ENCODE measurements around the gene IFRD1.

Gene IFRD1

DNA sequence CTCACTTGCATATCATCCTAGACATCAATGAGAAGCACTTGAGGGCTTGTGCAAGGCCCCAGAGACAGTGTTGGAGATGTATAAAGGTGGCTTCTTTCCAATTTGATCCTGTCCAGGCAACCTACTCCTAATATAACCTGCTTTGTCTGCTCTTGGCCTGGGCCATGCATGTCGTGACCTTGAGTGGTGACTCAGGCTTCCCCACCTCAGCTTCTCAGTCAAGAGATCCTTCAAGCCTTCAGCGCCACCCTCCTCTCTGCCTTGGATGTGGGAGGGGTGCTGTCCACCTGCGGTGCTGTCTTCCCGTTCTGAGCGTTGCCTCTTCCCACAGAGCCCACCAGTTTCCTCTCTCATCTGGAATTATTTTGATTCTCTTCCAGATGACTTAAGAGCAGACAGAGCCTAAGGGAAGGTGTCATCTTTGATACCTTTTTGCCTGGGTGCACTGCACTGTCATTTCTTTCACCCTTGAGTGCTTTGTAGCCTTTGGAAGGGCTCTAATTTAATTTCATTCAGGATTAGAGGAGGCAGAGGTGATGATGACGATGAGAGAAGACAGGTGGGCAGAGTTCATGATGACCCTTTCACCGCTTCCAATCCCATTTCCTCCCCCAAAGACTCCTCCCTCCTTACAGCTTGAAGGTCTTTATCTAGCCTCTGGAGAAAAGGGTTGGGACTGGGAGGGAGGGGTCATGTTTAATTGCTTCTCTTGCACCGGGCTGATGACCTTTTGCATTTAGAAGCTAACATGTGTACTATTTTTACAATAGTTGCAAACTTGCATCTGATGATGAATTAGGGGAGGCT lies 37.4 kb downstream of the IFRD1 start:
- no peak for DNase-seq (ENCODE audit: low read depth in 3 of 3)

DNA sequence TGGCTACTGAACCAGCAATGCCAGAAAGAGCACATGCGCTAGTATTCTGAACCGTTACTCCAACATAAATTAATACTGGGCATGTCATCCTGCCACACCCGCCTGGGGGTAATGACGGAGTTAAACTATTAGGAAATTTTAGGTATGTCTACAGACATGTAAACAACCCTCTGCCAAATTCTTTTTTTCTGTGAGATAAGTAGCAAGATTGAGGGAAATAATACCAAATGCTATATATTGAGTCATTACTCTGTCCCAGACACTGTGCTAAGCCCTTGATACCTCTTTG lies 37.9 kb downstream of the IFRD1 start:
- no peak for DNase-seq (ENCODE audit: low read depth in 3 of 3)

DNA sequence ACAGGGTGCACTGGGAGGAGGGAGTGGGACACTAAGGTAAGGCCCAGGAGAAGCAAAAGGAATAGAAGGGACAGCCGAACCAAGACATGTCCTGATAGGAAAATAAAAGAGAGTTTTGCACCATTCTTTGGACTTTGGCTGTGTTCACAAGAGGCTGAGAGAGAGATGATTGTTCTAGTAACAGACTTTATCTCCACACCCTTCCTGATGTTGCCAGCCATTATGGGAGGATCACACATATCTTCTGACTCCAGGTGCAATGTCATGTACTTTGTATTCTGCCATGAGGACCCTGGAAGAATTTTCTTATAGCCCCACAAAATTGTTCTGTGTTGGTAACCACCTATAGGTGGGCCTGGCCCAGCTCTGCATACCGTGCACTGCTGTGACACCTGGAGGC lies 41.9 kb downstream of the IFRD1 start:
- no peak for DNase-seq (ENCODE audit: low read depth in 3 of 3)

DNA sequence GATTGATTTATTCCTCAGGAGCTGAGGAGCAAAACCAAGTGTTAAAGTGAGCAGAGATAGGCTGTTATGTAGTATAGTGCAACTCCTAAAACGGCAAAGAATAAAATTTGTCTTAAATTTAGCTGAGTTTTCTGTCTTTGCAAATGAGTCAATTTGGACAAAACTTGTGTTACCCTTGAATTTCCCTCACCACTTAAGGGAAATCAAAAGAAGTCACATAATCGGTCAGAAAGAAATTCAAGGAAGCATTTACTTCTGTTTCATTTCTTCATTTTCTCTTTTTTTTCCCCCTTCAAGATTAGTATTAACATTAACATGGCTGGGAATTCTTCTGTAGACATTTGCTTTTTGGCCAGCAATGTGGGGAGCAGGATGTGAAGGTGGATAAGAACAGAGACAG lies 44.4 kb downstream of the IFRD1 start:
- DNase-seq (ENCODE audit: low read depth in 3 of 3) = no peak

DNA sequence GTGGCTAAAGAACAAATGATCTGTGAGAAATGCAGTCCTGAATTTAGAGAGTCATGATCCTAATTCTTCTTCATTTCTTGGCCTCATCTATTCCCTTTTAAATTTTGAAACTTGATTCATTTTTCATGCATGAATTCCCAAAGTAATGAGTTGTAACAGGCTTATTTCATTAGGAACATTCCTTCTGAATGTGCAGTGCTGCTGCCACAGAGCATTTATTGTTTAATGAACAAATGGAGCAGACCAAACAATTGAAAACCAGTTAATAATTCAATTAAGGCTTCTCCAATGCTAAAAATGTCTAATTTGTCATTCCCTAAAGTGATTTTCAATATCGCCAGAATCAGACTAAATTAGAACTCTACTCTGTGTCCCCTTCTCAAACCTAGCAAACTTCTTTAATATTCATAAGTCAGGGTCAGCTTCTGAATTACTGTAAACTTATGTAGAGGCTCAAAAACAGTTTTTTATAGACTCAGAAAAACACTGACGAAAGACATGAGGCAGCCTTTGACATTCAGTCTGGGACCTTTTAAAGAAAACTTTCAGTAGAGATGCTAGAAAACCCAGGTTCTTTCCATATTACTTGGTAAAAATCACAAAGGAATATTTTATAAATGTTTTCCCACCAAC lies 45.0 kb downstream of the IFRD1 start:
- DNase-seq (ENCODE audit: low read depth in 3 of 3) = no peak

DNA sequence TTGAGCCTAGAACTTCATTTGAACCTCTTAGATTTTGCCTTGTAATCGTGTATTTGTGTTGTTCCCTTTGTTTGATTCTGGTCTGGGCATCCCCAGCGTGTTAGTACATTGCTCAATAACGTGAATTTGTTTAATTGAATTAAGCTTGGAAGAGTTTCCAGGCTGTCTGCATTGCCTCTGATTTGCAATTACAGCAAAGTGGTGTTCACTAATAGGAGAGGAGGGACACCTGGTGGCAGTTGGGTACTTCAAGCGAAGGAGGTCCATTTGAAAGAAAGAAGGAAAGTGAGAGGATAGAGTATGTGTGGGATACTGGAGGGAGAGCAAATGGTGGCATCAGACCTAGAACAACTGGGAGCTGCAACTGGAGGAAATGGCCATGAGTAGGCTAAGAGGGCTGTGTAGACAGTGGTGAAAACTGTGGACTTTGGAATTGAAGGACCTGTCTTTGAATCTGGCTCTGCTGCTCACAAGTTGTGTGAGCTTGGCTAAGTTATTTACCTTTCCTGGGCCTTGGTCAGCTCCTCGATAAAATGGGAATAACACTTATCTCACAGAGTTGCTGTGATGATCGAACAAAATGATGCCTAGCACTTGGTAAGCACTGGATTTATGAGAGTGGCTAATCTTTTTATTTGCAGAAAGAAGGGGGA lies 45.7 kb downstream of the IFRD1 start:
- peak in 1 of 3 experiments; percentile 8 for DNase-seq (ENCODE audit: low read depth in 3 of 3)

DNA sequence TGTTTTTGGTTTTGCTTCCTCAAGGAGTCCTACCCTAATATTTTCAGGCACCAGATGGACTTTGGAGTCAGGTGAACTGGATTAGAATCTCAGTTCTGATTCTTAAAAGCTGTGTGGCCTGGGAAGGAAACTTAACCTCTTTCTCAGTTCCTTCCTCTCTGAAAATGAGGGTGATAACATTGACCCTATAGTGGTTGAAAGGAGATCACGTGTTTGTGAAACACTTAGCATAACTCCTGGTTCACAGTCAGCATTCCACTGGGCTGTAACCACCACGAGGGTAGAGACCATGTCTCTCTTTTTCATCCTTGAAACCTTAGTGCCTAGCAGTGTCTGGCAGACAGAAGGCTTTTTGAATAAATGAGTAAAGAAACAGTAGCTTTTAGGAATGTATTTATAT lies 47.2 kb downstream of the IFRD1 start:
- no peak for DNase-seq (ENCODE audit: low read depth in 3 of 3)

DNA sequence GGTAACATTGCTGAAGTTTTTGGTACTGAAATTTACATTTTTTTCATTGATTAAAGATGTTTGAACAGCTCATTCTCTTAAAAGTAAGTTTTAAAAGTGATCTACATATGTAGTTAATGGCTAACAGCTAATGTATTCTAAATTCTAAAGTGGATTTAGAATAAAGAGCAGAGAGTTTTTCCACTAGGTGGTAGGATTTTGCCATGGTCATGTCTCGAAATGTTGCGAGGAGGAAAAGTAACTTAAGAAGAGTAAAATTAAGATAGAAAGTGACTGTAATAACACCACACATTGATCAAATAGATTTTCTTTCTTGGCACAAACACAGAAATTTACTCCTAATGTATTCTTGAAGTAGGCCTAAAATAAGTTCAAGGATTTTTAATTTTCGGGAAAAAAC lies 50.4 kb downstream of the IFRD1 start:
- no peak for DNase-seq (ENCODE audit: low read depth in 3 of 3)

DNA sequence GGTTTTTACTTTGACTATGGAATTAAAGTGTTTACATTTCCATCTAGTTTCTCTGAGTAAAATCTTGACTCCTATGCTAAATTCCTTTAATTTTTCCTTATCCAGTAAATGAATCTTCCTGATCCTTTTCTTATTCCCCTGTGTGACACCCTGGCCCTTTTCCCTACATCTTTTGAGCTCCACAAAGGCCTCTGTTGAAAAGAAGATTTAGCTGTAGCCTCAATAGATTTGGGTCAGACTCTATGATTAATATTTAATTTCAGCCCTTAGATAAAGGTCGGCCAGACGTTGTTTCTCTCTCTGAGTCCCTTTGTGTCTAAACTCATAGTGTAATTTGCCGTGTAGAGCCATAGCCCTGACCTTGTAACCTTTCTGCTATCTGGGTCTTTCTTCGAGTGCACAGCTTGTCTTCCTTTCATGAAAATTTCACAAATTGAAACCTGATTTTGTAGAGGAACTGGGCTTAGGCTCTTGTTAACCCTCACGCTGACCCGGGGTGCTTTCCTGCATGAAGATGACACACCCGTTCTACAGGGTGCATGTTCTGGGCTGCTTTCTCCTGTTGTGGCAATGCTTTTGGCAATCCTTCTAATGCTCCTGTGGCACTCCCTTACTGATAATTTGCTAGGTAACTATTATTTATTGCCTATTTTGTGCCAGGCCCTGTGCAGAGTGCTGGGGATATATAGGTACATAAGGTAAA lies 51.7 kb downstream of the IFRD1 start:
- DNase-seq (ENCODE audit: low read depth in 3 of 3) = no peak

DNA sequence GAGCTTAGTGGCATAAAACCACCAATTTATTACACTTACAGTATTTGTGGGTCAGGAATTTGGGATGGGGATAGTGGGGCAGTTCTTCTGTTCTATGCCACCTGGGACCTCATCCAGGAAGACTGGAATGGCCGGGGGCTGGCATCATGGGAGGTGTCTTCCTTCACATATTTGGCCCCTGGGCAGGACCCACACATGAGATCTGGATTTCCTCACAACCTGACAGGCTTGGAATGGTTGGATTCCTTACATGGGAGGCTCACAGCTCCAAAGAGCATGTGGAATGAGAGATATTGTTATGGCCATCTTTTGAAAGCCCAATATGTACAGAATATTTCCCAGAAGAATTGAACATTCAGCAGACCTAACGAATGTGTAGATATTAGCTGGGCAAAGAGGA lies 52.4 kb downstream of the IFRD1 start:
- DNase-seq (ENCODE audit: low read depth in 3 of 3) = no peak

DNA sequence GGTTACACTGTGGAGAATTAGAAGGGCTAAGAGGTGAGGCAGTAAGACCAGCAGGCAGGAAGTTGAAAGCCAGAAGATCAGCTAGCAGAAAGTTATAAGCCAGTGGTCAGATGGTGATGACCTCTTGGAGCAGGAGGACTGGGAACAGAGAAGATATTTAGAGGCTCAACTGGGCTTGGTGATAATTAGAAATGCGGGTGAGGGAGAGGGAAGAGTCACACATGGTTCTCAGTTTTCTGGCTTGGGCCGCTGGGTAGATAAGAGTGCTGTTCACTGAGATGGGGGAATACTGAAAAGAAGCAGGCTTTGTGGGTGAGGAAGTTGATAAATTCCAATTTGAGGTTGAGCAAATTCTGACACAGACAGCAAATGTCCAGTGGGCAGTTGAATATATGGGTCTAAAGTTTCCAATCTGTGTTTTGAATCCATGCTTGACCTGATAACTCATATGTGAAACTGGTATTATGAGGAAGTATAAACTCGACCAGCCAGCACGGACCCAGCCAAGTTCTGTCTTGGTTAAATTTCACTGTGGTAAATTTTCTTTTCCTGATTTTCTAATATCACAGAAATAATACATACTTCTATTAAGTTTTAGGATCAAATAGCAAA lies 53.2 kb downstream of the IFRD1 start:
- DNase-seq (ENCODE audit: low read depth in 3 of 3) = no peak

DNA sequence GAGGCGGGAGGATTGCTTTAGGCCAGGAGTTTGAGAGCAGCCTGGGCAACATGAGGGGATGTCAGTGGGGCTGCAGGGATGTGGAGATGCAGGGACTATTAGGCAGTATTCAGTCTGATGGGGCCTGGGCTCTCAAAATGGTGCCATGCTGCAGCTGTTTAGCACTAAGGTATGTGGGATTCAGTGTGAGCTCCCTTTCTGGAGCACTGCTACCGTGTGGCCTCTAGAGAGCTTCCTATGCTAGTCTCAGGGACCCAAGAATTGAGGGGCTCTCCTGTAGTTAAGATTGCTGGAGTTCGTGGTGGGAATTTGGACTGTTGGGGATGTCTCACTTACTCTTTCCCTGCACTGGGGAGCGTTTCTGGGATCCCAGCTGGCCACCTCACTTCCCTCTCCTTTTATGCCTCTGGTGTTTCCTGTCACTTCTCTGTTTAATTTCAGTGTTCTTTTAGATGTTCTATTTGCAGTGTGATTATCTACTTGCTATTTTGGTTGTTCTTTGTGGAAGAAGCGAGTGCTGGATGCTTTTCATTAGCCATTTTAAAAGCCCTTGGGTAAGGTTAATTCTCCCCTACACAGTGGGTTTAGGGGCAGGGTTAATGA lies 53.9 kb downstream of the IFRD1 start:
- DNase-seq (ENCODE audit: low read depth in 3 of 3) = no peak

DNA sequence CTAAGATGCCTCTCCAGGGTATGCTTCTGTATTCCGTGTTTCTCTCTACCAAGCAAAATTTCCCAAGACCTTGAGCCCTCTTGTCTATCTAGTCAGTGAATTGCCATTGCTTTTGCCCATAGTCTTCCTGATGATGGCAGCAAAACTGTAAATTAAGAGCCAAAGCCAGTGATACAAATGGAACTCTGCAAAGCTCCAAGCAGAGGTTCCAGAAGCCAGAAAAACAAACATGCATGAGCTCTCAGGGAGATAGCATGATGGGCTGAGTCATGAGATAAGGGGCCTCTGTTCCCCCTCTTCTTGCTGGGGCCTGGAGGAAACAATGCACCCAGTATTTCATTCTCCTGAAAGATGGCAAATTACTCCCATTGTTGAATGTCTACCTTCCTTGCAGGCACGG lies 55.2 kb downstream of the IFRD1 start:
- DNase-seq (ENCODE audit: low read depth in 3 of 3) = no peak

DNA sequence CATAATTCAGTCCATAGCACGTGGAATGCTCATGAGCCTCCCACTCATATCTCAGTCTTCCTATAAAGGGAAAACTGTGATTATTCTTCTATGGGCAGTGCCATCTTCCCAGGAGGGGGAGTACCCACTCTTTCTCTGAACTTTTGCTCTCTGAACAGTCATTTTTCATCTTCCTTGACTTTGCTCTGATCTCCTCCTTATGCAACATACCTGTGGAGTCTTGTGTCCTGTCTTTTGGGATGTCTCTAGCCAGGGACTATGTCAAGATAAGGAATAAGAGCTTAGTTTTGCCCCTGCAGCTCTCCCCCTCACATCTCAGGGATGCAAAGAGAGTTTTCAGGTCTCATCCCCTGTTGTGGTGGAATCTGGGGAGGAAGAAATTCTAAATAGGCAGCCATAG lies 58.1 kb downstream of the IFRD1 start:
- no peak for DNase-seq (ENCODE audit: low read depth in 3 of 3)

DNA sequence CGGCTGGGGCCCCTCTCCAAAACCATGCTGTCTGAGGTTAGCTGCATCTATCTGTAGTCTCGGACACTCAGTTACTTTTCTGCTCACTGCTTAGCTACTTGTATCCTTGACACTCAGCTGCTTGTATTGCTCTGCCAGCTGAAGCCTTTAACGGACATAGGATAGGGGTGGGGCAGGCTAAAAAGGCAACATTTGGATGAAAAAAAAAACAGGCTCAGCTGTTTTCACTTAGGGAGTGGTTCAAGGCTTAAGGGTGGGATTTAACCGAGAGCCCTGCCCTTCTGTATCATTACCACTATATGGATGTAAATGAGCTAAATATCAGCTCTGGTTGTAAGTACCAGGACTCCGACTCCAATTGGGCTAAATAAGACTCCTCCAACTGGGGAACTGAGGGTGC lies 59.1 kb downstream of the IFRD1 start:
- DNase-seq (ENCODE audit: low read depth in 3 of 3) = no peak

DNA sequence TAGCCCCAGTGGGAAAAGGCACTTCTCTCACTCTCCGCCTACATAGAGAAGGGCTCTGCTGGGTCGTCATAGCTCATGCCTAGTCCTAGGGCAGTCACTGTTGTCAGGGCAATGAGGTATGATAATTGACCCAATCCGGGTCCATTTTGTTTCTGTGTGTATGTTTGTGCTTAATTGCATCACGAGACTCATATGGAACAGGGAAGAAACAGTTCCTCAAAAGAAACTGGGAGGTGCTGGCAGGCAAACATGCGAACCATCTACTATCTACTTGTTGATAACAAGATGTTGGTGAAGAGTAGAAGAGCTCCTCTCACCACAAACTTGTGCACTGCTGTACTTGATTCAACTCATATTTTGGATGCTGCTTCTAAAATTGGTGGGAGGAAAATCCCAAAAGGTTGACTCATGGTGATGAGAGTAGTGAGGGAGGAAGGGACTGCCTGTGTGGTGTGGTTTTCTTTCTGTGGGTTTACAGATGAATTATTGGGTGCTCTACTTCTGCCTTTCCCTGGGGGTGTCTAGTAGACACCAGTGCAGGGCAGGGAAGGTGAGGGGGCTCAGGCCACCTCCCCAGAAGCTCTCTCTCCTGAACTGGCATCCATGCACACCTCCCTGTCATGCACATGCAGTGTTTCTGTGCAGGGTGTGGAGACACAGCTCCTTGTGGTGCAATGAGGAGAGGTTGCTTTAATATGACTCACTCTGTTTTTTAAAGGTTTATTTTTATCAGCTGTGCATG lies 59.9 kb downstream of the IFRD1 start:
- DNase-seq (ENCODE audit: low read depth in 3 of 3) = no peak

DNA sequence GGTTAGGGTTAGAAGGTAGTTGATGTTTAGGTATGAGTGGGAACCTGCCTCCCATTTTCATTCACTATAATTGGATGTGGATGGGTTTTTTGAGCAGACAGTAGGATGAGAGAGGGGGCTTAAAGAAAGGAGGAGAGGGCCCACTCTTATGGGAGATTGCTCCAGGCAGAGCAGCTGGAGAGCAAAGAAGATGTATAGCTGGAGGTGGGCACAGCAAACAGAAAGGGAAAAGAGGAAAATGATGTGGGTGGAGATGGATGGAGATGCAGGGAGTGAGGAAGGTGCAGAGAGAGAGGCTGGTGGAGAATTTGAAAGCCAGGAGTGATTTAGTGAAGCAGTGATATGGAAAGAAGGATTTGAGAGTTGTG lies 60.5 kb downstream of the IFRD1 start:
- DNase-seq (ENCODE audit: low read depth in 3 of 3) = no peak

DNA sequence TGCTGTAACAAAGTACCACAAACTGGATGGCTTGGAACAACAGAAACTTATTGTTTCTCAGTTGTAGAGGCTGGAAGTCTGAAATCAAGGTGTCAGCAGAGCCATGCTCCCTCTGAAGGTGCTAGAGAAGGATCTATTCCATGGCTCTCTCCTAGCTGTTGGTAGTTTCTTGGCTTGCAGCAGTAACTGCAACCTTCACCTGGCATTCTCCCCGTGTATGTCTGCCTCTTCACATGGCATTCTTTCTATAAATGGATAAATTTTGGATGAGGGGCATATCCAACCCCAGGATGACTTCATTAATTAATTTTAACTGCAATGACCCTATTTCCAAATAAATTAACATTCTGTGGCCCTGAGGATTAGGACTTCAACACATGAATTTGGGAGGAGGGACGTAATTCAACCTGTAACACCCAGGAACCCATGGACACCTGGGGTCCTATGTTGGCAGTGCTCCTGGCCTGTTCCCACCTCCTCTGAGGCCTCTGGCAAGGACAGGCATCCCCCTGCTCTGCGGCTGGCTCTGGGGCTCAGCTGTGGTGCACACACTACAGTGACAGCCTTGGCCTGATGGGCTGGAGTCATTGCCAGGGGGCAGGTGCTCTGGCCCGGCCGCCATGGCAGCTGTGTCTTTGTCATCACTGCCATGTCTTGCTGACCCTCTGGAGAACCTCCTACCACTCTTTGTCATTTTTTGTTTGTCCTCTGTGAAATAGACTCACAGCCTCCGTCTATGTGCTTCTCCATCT lies 61.4 kb downstream of the IFRD1 start:
- no peak for DNase-seq (ENCODE audit: low read depth in 3 of 3)

DNA sequence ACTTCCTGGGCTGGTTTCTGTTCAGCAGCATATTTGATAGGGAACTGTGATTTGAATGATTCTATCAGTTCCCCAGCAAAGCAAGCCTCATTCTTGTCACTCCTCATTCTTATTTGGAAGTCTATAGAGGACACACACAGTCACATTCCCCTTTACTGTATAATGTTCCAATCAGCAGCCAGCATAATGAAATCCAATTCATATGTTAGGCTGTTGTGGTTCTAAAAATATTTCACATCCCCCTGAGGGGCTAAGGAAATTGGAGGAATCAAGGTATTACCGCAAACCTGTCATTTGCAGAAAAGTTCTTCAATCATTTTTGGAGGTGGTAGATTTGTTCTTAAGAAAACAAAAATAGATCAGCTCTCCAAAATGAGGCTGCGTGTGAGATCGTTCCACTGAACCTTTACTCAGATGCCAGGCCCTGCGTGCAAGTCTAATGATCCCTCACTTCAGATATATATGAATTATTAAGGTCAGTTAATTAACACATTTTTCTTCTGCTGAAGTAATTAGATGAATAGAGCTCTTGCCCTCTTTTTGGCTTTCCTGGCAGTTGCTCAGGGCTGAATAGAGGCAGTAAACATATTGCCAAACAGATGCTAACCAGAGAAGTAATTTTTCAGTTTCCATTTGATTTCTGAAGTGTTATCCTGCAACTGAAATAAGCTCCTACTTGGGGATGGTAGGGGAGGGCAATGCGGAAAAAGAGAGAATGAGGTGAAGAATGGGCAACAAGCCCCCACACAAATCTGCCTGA lies 62.4 kb downstream of the IFRD1 start:
- DNase-seq (ENCODE audit: low read depth in 3 of 3) = no peak

DNA sequence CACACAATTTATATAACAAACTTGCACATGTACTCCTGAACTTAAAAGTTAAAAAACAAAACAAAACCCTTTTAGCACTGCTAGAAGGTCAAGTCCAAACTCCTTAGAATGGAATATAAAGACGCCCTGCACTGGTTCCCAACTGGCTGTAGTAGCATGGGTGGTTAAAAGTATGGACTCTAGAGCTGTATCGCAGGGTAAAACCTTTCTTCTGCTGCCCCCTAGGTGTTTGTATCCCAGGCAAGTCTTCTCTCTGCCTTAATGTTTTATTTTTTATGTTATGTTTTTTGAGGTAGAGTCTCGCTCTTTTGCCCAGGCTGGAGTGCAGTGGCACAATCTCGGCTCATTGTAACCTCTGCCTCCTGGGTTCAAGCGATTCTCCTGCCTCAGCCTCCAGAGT lies 65.7 kb downstream of the IFRD1 start:
- no peak for DNase-seq (ENCODE audit: low read depth in 3 of 3)
